ENCODE measurements around the gene SUPT5H.

SUPT5H gene

DNA sequence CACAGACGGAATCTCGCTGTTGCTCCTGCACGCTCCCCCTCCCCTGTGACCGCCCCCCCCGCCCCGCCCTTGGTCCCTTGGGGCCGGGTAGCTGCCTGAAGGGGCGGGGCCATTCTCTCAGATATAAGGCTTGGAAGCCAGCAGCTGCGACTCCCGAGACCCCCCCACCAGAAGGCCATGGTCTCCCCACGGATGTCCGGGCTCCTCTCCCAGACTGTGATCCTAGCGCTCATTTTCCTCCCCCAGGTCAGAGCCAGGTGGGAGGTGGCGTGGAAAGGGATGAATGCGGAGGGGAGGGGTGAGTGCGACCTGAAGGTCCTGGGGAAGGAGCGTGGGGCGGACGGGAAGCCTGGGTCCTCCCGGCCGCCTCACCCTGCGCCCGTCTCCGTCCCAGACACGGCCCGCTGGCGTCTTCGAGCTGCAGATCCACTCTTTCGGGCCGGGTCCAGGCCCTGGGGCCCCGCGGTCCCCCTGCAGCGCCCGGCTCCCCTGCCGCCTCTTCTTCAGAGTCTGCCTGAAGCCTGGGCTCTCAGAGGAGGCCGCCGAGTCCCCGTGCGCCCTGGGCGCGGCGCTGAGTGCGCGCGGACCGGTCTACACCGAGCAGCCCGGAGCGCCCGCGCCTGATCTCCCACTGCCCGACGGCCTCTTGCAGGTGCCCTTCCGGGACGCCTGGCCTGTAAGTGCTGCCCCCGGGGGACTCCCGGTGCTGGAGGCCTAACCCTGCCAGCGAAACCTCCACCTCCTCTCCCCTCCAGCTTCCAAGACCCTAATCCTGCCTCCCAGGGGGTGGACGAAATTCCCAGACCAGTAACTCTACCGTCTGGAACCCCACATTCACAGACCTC lies 53.6 kb downstream of the SUPT5H start, which contains the start of gene DLL3:
Gene DLL3, plus strand, starts transcription at position 150 of the 845 bp plus-strand sequence. Its CDS starts 28 bp downstream, at position 178.
- no peak for FAIRE-seq

DNA sequence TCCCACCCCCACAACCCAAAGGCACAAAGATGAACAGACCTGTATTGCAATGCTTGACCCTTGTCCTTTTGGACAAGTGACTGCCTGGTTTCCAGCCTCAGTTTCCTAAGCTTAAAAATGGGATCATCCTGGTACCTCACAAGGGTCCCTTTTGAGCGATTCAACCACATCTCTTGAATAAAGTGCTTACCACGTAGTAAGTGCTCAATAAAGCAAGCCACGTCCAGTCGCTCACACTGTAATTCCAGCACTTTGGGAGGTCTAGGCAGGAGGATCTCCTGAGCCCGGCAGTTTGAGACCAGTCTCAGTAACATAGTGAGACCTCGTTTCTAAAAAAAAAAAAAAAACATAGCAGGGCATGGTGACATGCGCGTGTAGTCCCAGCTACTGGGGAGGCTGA lies 54.5 kb downstream of the SUPT5H start:
- no peak for FAIRE-seq

DNA sequence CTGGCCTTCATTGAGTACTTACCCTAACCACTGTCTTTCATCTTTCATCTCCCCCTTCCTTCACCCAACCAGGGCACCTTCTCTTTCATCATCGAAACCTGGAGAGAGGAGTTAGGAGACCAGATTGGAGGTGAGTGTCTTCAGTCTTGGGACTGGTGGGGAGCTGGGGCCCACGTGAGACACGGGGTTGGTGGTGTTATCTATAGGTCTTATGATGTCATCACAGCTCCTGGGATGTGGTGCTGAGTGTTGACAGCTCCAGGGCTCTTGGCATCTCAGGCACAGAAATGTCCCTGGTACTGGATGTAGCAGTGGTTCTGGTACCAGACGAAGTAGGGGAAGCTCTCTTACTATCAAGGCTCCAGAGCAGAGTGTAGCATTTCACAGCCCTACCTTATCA lies 55.2 kb downstream of the SUPT5H start:
- no peak for FAIRE-seq

DNA sequence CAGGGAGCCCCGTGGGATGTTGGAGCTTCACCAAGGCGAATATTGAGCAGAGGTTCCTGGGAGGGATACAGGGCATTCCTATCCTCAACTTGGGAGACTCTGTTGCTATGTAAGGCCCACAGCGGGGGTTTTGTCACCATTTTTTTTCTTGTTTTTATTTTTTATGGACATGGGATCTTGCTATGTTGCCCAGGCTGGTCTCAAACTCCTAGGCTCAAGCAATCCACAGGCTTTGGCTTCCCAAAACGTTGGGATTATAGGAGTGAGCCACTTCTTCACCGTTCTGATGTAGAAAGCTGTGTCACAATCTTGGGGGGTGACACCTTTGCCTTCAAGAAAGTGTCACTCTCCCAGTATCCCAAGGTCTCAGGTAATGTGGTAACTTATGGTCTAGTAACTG lies 56.0 kb downstream of the SUPT5H start:
- FAIRE-seq = no peak

DNA sequence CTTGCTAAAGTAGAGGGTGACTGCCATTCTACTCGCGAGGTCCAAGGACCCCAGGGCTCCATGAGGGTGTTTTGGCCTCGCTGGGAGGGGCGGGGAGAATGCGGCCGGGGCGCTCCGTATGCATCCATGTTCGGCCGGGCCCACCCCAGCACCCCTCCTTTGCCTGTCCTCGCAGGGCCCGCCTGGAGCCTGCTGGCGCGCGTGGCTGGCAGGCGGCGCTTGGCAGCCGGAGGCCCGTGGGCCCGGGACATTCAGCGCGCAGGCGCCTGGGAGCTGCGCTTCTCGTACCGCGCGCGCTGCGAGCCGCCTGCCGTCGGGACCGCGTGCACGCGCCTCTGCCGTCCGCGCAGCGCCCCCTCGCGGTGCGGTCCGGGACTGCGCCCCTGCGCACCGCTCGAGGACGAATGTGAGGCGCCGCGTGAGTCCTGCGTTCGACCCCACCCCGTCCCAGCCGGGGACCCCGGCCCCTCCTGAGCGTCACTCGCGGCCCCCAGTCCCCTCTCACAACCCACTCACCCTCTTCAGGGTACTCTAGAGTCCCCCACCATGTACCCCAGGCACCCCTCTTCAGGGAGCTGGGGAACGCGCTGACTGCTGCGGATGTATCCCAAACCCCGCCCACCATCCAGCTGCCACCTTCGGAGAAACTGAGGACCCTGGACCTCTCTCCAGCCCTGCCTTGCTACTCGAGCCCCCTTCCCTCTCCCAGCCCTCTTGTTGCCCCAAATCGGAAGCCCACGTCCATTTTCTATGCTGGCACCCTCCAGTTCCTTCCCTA lies 57.4 kb downstream of the SUPT5H start:
- no peak for FAIRE-seq

DNA sequence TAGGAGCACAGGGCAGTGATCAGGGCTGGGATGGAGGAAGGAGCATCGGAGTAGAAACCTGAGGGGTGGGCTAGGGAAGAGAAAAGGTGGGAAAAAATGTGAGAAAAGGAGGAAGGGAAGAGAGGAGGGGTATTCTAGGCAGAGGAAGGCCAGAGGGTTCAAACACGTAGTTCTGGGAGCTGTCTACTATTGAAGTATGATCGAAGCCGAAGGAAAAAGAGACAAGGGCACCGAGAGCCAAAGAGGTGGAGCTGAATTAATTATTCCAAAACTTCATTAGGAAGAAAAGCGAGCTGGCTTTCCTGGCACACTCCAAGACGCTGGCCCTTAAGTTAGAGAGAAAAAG lies 61.2 kb downstream of the SUPT5H start:
- FAIRE-seq = no peak

DNA sequence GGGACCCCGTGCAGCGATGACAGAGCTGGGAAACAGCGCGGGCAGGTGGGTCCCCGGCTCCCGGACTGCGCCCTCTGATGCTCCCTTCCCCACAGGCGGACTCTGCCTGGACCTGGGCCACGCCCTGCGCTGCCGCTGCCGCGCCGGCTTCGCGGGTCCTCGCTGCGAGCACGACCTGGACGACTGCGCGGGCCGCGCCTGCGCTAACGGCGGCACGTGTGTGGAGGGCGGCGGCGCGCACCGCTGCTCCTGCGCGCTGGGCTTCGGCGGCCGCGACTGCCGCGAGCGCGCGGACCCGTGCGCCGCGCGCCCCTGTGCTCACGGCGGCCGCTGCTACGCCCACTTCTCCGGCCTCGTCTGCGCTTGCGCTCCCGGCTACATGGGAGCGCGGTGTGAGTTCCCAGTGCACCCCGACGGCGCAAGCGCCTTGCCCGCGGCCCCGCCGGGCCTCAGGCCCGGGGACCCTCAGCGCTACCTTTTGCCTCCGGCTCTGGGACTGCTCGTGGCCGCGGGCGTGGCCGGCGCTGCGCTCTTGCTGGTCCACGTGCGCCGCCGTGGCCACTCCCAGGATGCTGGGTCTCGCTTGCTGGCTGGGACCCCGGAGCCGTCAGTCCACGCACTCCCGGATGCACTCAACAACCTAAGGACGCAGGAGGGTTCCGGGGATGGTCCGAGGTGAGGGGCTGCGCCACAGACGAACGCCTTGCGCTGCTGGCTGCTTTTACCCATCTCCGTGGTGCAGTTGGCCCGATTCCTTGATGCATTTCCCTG lies 61.7 kb downstream of the SUPT5H start:
- FAIRE-seq = no peak

DNA sequence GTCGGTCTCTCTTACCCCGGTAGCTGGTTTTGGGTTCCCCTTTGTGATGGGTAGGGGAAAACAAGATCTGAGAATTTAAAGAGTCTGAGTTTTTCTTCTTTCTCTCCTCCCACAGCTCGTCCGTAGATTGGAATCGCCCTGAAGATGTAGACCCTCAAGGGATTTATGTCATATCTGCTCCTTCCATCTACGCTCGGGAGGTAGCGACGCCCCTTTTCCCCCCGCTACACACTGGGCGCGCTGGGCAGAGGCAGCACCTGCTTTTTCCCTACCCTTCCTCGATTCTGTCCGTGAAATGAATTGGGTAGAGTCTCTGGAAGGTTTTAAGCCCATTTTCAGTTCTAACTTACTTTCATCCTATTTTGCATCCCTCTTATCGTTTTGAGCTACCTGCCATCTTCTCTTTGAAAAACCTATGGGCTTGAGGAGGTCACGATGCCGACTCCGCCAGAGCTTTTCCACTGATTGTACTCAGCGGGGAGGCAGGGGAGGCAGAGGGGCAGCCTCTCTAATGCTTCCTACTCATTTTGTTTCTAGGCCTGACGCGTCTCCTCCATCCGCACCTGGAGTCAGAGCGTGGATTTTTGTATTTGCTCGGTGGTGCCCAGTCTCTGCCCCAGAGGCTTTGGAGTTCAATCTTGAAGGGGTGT lies 62.5 kb downstream of the SUPT5H start:
- FAIRE-seq = no peak

DNA sequence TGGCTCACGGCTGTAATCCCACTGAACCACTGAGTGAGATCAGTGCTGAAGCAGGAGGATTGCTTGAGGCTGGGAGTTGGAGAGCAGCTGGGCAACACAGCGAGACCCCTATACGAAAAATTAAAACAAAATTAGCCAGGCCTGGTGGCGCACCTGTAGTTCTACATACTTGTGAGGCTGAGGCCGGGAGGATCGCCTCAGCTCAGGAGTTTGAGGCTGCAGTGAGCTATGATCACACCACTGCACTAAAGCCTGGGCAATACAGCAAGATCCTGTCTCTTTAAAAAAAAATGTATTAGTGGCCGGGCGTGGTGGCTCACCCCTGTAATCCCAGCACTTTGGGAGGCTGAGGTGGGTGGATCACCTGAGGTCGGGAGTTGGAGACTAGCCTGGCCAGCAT lies 63.2 kb downstream of the SUPT5H start:
- no peak for FAIRE-seq

DNA sequence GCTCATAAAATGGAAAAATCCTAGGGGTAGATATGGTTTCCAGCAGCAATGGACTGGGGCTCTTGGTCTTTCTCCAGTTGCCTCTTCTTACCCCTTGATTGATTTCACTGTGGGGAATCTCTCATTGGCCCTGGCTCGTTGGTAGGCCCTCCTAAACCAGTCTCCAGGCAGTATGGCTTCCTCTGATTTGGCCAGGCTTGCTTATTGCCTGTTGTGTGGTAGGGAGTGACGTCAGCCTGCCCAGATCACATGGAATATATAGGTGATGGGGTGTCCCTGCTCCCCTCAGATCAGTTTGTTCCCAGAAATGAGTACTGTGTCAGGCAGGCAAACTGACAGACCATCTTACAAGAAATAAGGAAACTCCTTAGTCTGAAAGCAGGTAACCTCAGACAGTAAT lies 63.9 kb downstream of the SUPT5H start:
- FAIRE-seq = no peak

DNA sequence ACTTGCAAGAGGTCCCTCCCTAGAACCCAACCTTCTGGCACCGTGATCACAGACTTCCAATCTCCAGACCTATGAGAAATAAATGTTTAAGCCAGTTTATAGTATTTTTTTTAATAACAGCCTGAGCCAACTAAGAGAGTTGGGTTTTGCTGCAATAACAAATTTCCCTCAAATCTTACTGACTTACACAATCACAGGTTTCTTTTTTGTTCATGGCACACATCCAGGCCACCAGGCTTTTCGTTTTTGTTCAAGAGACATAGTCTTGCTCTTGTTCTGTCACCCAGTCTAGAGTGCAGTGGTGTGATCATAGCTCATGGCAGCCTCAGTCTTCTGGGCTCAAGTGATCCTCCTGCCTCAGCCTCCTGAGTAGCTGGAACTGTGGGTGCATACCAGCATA lies 67.6 kb downstream of the SUPT5H start:
- FAIRE-seq = no peak

DNA sequence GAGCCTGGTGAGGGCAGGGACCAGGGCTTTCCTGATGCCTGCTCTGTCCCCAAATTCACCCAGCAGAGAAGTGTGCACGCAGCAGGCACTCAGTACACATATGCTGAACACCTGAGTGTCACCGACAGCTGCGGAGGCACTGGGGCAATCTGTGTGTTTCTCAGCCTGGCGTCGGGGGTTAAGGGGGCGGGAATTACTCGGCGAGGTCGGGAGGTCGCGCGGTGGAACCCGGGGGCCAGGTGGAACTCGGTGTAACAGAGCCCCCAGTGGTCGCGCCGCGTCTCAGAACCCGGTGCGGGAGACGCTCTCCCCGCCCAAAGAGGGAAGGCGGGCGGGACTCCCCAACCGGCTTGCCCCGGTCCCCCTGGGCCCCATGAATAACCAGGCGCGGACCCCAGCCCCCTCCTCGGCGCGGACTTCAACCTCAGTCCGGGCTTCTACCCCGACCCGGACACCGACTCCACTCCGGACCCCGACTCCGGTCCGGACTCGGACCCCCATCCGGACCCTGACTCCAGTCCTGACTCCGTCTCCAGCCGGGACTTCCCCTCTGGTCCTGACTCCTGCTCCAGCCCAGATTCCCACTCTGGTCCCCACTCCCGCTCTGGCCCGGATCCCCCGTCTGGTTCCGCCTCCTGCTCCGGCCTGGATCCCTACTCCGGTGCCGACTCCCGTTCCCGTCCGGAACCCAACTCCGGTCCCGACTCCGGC lies 69.6 kb downstream of the SUPT5H start, which contains the start of gene SELENOV:
Gene SELENOV, plus strand, starts transcription at position 300 of the 711 bp plus-strand sequence. Its CDS starts 74 bp downstream, at position 374.
- FAIRE-seq = no peak

DNA sequence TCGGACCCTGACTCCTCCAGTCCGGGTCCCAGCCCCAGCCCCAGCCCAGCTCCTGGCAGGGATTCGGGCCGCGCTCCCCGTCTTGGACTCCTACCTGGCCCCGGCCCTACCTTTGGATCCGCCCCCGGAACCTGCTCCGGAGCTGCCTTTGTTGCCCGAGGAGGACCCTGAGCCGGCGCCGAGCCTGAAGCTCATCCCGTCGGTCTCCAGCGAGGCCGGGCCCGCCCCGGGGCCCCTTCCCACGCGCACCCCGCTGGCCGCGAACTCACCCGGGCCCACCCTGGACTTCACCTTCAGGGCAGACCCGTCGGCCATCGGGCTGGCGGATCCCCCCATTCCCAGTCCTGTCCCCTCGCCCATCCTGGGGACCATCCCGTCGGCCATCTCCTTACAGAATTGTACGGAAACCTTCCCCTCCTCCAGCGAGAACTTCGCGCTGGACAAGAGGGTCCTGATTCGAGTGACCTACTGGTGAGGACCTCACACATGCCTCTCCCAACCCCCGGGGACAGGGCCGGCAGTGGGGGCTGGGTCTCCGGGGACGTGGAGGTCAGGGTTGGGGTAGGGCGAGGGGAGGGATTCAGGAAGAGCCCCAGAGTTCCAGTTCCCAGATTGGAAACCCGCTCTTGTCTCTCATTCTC lies 70.3 kb downstream of the SUPT5H start:
- no peak for FAIRE-seq

DNA sequence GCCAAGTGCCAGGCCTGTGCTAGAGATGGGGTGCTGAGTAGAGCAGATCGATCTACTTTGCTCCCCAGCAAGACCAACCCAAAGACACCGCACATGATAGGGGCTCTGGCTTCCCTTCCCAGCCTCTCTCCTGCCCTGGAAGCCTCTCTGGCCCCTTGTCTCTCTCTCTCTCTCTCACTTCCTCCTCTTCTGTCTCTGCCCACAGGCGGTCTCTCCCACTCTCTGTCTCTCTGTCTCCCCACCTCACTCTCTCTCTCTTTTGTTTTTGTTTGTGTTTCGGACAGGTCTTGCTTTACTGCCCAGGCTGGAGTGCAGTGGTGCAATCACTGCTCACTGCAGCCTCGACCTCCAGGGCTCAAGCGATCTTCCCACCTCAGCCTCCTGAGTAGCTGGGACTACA lies 70.9 kb downstream of the SUPT5H start:
- no peak for FAIRE-seq

DNA sequence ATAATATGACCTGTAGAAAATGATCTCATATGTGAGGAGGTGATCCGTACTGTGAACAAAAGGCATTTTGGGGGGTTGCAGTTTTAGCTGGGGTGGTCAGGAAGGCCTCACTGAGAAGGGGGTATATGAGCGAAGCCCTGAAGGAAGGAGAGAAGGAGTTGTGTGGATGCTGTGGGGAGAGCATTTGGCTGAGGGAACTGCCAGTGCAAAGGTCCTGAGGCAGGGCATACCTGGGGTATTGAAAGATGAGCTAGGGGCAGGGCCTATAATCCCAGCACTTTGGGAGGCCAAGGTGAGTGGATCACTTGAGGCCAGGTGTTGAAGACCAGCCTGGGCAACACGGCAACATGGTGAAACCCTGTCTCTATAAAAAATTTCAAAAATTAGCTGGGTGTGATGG lies 72.0 kb downstream of the SUPT5H start:
- no peak for FAIRE-seq

DNA sequence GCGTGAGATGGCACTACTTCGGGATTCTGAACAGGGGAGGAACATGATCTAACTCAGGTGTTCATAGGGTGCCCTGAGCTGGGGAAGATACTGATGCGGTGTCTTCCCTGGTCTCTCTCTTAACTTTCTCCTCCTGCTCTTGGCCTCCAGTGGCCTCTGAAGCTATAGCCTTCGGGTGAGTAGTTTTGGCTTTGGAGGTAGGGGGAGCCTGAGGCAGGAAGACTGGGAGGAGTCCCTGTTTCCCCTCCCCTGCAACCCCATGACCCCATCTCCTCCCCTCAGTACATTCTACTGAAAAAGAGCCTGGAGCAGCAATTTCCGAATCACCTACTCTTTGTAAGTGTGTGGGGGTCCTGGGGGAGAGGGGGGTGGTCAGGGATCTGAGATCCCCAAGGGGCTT lies 73.1 kb downstream of the SUPT5H start:
- no peak for FAIRE-seq

DNA sequence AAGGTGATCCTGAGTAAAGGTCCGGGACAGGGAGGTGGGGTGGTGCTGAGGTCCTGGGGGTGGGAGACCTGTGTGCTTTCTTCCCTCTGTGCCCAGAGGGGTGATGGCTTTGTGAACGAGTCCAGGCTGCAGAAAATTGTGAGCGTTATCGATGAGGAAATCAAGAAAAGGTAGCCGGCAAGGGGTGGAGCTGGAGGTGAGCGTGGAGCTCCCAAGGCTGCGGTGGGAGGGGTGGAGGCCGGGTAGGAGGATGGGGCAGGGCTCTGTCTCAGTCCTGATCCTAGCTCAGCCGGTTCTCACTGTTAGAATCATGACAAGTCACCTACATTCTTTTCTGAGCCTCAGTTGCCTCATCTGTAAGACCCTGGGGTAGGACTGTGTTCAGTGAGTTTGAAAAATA lies 73.6 kb downstream of the SUPT5H start:
- no peak for FAIRE-seq

DNA sequence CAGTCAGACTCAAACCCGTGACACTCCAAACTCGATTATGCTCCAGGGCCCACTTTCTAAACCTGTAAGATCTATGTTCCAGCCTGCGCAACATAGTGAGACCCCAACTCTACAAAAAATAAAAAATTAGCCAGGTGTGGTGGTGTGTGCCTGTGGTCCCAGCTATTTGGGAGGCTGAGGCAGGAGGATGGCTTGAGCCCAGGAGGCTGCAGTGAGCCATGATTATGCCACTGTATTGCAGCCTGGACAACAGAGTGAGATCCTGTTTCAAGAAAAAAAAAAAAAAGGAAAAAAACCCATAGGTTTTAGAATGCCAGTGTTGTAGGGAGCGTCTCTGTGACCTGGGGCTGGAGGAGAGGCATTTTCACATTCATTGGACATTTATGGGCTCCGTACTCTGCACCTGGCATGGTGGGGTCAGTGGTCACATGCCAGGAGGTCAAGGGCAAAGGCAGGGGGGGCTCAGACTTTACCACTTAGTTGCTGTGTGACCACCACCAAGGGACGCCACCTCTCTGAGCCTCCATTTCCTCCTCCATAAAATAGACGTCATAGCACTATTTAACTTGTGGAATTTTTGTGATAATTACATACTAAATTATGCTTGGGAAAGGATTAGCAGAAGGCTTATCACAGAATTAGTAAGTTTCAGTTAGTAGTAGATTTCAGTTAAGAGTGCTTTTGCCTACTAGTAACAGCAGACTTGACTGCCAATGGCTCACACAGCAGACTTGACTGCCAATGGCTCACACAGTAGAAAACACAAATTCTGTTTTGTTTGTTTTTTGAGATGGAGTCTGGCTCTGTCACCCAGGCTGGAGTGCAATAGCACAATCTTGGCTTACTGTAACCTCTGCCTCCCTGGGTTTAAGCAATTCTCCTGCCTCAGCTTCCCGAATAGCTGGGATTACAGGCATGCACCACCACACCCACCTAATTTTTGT lies 75.4 kb downstream of the SUPT5H start:
- no peak for FAIRE-seq

DNA sequence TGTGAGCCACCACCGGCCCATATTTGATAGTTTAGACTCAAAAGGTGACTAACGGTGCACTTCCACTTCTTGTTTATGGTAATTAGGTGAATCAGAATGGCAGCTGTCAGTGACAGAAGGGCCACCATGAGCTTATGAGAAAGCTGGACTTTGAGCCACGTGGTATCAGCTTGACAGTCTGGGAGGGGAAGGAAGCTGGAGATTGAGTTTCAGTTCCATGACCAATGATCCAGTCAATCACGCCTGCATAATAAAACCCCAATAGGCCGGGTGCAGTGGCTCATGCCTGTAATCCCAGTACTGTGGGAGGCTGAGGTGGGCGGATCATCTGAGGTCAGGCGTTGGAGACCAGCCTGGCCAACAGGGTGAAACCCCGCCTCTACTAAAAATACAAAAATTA lies 79.1 kb downstream of the SUPT5H start:
- no peak for FAIRE-seq

DNA sequence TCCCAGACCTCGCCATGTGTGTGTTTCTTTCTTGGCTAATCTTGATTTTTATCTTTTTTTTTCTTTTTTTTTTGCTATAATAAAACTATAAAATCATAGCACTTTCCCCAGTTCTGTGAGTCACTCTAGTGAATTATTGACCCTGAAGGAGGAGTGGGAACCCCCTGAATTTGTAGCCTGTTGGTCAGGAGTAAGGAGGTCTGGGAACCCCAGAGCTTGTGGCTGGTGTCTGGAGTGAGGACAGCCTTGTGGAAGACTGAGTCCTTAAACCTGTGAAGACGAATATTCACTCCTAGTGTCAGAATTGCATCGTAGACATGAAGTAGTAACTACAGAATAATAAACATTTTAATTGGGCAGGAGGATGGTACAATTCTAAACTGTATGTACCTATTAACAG lies 79.8 kb downstream of the SUPT5H start:
- FAIRE-seq = no peak

Data from G401.6 (cell line).